Astrocyte of the cerebellum (primary cell): ENCODE data around the gene DYNC2I2.
"Not testable (repeated sequence)": the region's sequence is repeated elsewhere in the genome, so short reads cannot be mapped to it uniquely, and the experiment has no call there.

Source experiments
- DNase-seq: peaks from one replicate; pipeline ENCODE4 v3.0.0-alpha.2; 2011; ENCODE audit warnings: low read depth
- H3K4me3 ChIP-seq: 2 replicates; pipeline ENCODE4 v1.5.1; 2011; ENCODE audit warnings: mild to moderate bottlenecking, low read depth, low read length, moderate library complexity
- CTCF ChIP-seq: IDR thresholded peaks from 2 replicates; pipeline ENCODE4 v1.5.1; 2012; ENCODE audit warnings: low read length, low read depth, moderate library complexity, mild to moderate bottlenecking; ENCODE audit errors: missing control alignments
- in situ Hi-C: cut with HindIII; loops from 2 replicates; pipeline ENCODE4 v1.10.0; 2017; ENCODE audit warnings: low sequenced_read_pairs

The DYNC2I2 gene

DNA sequence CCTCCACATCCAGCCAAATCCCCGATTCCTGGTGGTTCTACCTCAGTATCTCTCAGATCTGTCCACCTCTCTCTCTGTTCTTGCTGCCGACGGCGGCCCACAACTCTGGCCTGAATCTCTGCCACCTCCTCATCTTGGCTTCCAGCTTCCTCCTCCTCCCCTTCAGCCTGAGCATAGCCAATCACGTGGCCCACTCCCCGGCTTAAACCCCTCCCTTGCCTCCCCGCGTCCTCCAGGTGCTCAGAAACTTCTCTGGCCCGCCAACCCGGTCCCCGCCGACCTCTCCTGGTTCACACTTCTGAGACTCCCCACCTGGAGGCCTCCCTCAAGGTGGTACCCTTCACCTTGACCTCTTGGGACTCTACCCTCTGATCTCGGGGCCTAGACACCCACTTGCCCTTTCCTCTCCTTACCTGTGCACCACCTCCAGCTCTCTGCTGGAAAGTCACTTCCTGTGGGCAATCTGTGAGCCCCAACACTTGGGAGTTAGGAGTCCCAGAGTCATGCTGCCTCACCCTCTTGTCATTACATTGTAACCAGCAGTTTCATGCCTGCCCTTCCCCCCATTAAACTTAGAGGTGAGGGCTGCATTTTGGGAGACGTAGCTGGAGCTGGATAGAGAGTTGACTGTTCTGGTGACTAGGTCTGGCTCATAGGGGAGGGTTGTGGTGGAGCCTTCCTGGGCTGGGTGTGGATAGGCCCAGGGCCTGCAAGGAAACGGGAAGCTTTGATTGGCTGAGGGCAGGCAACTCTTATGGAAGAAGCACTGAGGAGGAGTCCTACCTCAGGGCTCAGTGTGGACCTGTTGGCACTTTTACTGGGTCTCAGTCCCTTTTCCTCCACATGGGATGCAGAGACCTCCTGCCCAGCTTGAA lies 27.9 kb upstream of the DYNC2I2 start:
- peak overlapping the region; percentile 56 for H3K4me3 ChIP-seq
- peak; percentile 37 for DNase-seq
- in situ Hi-C loops = no loop called here
- TF ChIP-seq CTCF = no peak

DNA sequence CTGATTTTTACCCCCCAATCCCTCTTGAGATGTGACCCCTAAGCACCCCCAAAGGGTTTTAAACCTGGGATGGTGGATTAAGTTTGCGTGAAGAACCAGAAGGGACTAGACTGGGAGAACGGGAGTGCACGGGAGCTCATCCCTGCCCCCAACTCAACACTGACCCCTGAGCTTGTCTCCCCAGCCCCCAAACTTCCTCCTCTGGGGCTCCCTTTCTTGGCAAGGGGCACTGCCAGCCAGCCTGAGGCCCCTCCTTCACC lies 27.3 kb upstream of the DYNC2I2 start:
- DNase-seq = no peak
- in situ Hi-C loops = no loop called here
- TF ChIP-seq CTCF = no peak
- peak overlapping the region; percentile 56 for H3K4me3 ChIP-seq

- H3K4me3 ChIP-seq = peak overlapping the region; percentile 56
- DNase-seq = no peak
- TF ChIP-seq CTCF = no peak
- in situ Hi-C loops = no loop called here
These were observed 26.9 kb upstream of the DYNC2I2 start for GRCh38 chr9:128683340-128684064.

DNA sequence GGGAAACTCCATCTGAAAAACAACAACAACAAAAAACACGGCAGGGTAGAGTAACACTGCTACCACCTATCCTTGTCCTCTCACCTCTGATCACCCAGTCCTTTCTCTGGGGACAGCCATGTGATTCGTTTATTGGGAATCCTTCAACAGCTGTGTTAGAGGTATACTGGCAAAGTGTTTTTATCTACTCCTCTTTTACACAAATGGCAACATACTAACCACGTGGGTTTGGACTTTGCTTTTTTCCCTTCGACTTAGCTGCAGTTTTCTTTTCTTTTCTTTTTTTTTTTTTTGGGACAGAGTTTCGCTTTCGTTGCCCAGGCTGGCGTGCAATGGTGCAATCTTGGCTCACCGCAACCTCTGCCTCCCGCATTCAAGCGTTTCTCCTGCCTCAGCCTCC lies 21.1 kb upstream of the DYNC2I2 start:
- in situ Hi-C loops = no loop called here
- no peak for DNase-seq
- H3K4me3 ChIP-seq = no peak overlapping the region
- no peak for TF ChIP-seq CTCF

- no peak for TF ChIP-seq CTCF
- in situ Hi-C loops = no loop called here
- no peak for DNase-seq
- no peak overlapping the region for H3K4me3 ChIP-seq
These were observed 18.7 kb upstream of the DYNC2I2 start for GRCh38 chr9:128675382-128675781.

GRCh38 chr9:128669786-128670185 lies 13.1 kb upstream of the DYNC2I2 start:
- H3K4me3 ChIP-seq = no peak overlapping the region
- DNase-seq = no peak
- in situ Hi-C loops = no loop called here
- TF ChIP-seq CTCF = no peak

DNA sequence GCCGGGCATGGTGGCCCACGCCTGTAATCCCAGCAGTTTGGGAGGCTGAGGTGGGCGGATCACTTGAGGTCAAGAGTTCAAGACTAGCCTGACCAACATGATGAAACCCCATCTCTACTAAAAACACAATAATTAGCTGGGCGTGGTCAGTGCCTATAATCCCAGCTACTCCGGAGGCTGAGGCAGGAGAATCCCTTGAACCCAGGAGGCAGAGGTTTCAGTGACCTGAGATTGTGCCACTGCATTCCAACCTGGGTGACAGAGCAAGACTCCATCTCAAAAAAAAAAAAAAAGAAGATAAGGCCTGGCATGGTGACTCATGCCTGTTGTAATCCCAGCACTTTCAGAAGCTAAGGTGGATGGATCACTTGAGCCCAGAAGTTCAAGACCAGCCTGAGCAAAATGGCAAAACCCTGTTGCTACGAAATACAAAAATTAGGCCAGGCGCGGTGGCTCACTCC lies 9.9 kb upstream of the DYNC2I2 start:
- in situ Hi-C loops, H3K4me3 ChIP-seq, DNase-seq: not testable (repeated sequence)
